H1 (cell line): ENCODE data around the gene NRM. TPM values are rescaled to one million over a fixed set of nuclear protein-coding genes. Genes with fewer than 3 reads are reported as not detected.

Experiments
- CTCF ChIA-PET: fragments of 300-600 bp; sonication (Branson Sonifier 250); formaldehyde crosslinking; loops from one replicate; lab custom pipeline; 2021; ENCODE audit not compliant: partially characterized antibody; lab: Charles Lee
- POLR2A ChIA-PET: fragments of 300-600 bp; sonication (Branson Sonifier 250); formaldehyde crosslinking; loops from one replicate; lab custom pipeline; 2021; ENCODE audit warnings: inconsistent platforms; ENCODE audit not compliant: partially characterized antibody; lab: Charles Lee
- DNase-seq, 2 experiments: peaks; one replicate each; pipeline versions ENCODE4 v3.0.0 to v3.0.0-alpha.2; 2010 to 2022; ENCODE audit warnings: low spot score in 2 of 2, low read depth in 1 of 2, mixed read lengths in 1 of 2
- FAIRE-seq: peaks from 2 replicates; lab custom pipeline; 2011; peaks lifted over from hg19 to GRCh38; lab: Jason Lieb, UNC
- H2AFZ ChIP-seq: 2 replicates; pipeline ENCODE4 v1.8.1; 2012; ENCODE audit warnings: low read length, inconsistent platforms
- H2AK5ac ChIP-seq: 2 replicates; pipeline ENCODE4 v1.6.1; 2013; ENCODE audit warnings: low read depth, low read length
- H2BK120ac ChIP-seq: replicated peaks from 2 replicates; pipeline ENCODE3; 2013; ENCODE audit warnings: low read depth, low read length, inconsistent platforms
- H2BK12ac ChIP-seq: 2 replicates; pipeline ENCODE4 v1.6.1; 2013; ENCODE audit warnings: low read depth, low read length
- H2BK15ac ChIP-seq: 2 replicates; pipeline ENCODE4 v1.6.1; 2013; ENCODE audit warnings: low read length
- H2BK20ac ChIP-seq: 2 replicates; pipeline ENCODE4 v1.6.1; 2013; ENCODE audit warnings: low read length
- H2BK5ac ChIP-seq: 2 replicates; pipeline ENCODE4 v1.6.1; 2013; ENCODE audit warnings: low read depth, low read length
- H3K14ac ChIP-seq: 2 replicates; pipeline ENCODE4 v1.6.1; 2013; ENCODE audit warnings: inconsistent platforms; ENCODE audit not compliant: insufficient read length
- H3K18ac ChIP-seq: 2 replicates; pipeline ENCODE4 v1.6.1; 2013; ENCODE audit warnings: low read length; ENCODE audit errors: extremely low read depth
- H3K23ac ChIP-seq: 2 replicates; pipeline ENCODE4 v1.6.1; 2013; ENCODE audit warnings: inconsistent platforms; ENCODE audit not compliant: insufficient read length
- H3K23me2 ChIP-seq: 2 replicates; pipeline ENCODE4 v1.6.1; 2013; ENCODE audit warnings: low read depth, low read length
- H3K27ac ChIP-seq: 2 replicates; pipeline ENCODE4 v1.6.1; 2011; ENCODE audit warnings: low read depth, low read length, inconsistent platforms
- H3K27me3 ChIP-seq, 4 experiments: replicated peaks in 1 of 4; 1 replicate in 1 of 4; 2 replicates in 3 of 4; pipeline versions ENCODE4 v1.6.1 to v1.8.1; 2011 to 2013; ENCODE audit warnings: low read length in 3 of 4, mild to moderate bottlenecking in 3 of 4, inconsistent platforms in 2 of 4, mixed read lengths in 2 of 4, moderate library complexity in 1 of 4; ENCODE audit not compliant: control insufficient read depth in 3 of 4, insufficient read depth in 3 of 4; ENCODE audit errors: extremely low read depth in 1 of 4
- H3K36me3 ChIP-seq, 4 experiments: 2 replicates each; pipeline versions ENCODE4 v1.6.1 to v1.8.1; 2011 to 2013; ENCODE audit warnings: mild to moderate bottlenecking in 4 of 4, low read length in 3 of 4, moderate library complexity in 2 of 4, control low read depth in 1 of 4, inconsistent platforms in 1 of 4; ENCODE audit not compliant: insufficient read depth in 4 of 4, control insufficient read depth in 2 of 4
- H3K4ac ChIP-seq: replicated peaks from 2 replicates; pipeline ENCODE3; 2013; ENCODE audit warnings: low read length, low read depth, mixed read lengths, inconsistent platforms; ENCODE audit not compliant: insufficient read length
- H3K4me1 ChIP-seq, 4 experiments: replicated peaks in 1 of 4; 1 replicate in 1 of 4; 2 replicates in 3 of 4; pipeline versions ENCODE4 v1.6.1 to v1.8.1; 2011 to 2013; ENCODE audit warnings: low read length in 3 of 4, inconsistent platforms in 2 of 4, mixed read lengths in 1 of 4; ENCODE audit not compliant: insufficient read depth in 4 of 4, control insufficient read depth in 3 of 4
- H3K4me2 ChIP-seq, 2 experiments: 2 replicates each; pipeline versions ENCODE4 v1.6.1 to v1.8.1; 2011 to 2013; ENCODE audit warnings: low read depth in 2 of 2, low read length in 2 of 2, control low read depth in 1 of 2, inconsistent platforms in 1 of 2, mild to moderate bottlenecking in 1 of 2; ENCODE audit not compliant: insufficient read depth in 1 of 2
- H3K4me3 ChIP-seq, 4 experiments: fragments of 200-600, 300-600 bp in 1 of 4; sonication (generic), shearing (Covaris generic), sonication (Bioruptor Twin) in 1 of 4; 2 replicates each; pipeline versions ENCODE4 v1.5.1 to v1.8.1; 2011 to 2016; ENCODE audit warnings: low read length in 4 of 4, low read depth in 3 of 4, control low read depth in 2 of 4, inconsistent platforms in 2 of 4, mild to moderate bottlenecking in 2 of 4, mixed read lengths in 1 of 4, moderate library complexity in 1 of 4; ENCODE audit not compliant: insufficient read depth in 2 of 4; ENCODE audit errors: extremely low read depth in 1 of 4
- H3K56ac ChIP-seq: replicated peaks from 2 replicates; pipeline ENCODE3; 2013; ENCODE audit warnings: low read depth, mild to moderate bottlenecking, mixed read lengths, low read length, inconsistent platforms; ENCODE audit not compliant: insufficient read length
- H3K79me1 ChIP-seq: 2 replicates; pipeline ENCODE4 v1.6.1; 2013; ENCODE audit warnings: low read depth, low read length, control low read depth
- H3K79me2 ChIP-seq, 2 experiments: 2 replicates each; pipeline versions ENCODE4 v1.6.1 to v1.8.1; 2012 to 2013; ENCODE audit warnings: low read length in 2 of 2, mild to moderate bottlenecking in 2 of 2, inconsistent platforms in 1 of 2; ENCODE audit not compliant: insufficient read depth in 2 of 2, control insufficient read depth in 1 of 2
- H3K9ac ChIP-seq, 4 experiments: replicated peaks in 1 of 4; 1 replicate in 1 of 4; 2 replicates in 3 of 4; pipeline versions ENCODE4 v1.6.1 to v1.8.1; 2011 to 2013; ENCODE audit warnings: low read depth in 3 of 4, low read length in 3 of 4, control low read depth in 2 of 4, mild to moderate bottlenecking in 2 of 4, moderate library complexity in 2 of 4, inconsistent platforms in 1 of 4; ENCODE audit errors: extremely low read depth in 1 of 4
- H3K9me3 ChIP-seq, 2 experiments: 2 replicates each; pipeline versions ENCODE4 v1.6.1 to v1.8.1; 2012 to 2013; ENCODE audit warnings: mild to moderate bottlenecking in 2 of 2, moderate library complexity in 2 of 2, control low read depth in 1 of 2, inconsistent platforms in 1 of 2, low read depth in 1 of 2, low read length in 1 of 2, mixed read lengths in 1 of 2; ENCODE audit not compliant: insufficient read depth in 2 of 2
- H4K20me1 ChIP-seq, 2 experiments: replicated peaks in 1 of 2; 2 replicates each; pipeline versions ENCODE3 to v1.8.1; 2011 to 2013; ENCODE audit warnings: inconsistent platforms in 2 of 2, low read length in 2 of 2, mild to moderate bottlenecking in 1 of 2; ENCODE audit not compliant: insufficient read depth in 2 of 2, control insufficient read depth in 1 of 2
- H4K5ac ChIP-seq: 2 replicates; pipeline ENCODE4 v1.6.1; 2013; ENCODE audit warnings: low read length, low read depth, mixed read lengths, inconsistent platforms; ENCODE audit not compliant: insufficient read length
- H4K8ac ChIP-seq: 2 replicates; pipeline ENCODE4 v1.8.0; 2013; ENCODE audit warnings: mild to moderate bottlenecking, moderate library complexity, low read length, inconsistent platforms; ENCODE audit not compliant: insufficient read depth; ENCODE audit errors: extremely low read depth
- H4K91ac ChIP-seq: replicated peaks from 2 replicates; pipeline ENCODE3; 2013; ENCODE audit warnings: low read length, mixed read lengths, inconsistent platforms; ENCODE audit not compliant: insufficient read length
- CHD1 ChIP-seq: IDR thresholded peaks from 2 replicates; pipeline ENCODE4 v1.6.1; 2012; ENCODE audit warnings: low read depth, low read length, improper control_type of control experiment
- CTBP2 ChIP-seq: IDR thresholded peaks from 2 replicates; pipeline ENCODE4 v1.7.0; 2011; ENCODE audit warnings: borderline replicate concordance, mild to moderate bottlenecking, moderate library complexity, mixed read lengths, low read length; ENCODE audit not compliant: insufficient read depth, insufficient read length
- KDM1A ChIP-seq: fragments of 200-600, 300-600 bp; sonication (generic); IDR thresholded peaks from 2 replicates; pipeline ENCODE4 v1.7.1; 2016; ENCODE audit warnings: mild to moderate bottlenecking, low read length, borderline replicate concordance
- KDM5A ChIP-seq: fragments of 200-600 bp; IDR thresholded peaks from 2 replicates; pipeline ENCODE4 v1.7.1; 2012; ENCODE audit warnings: mild to moderate bottlenecking, low read length, inconsistent platforms, mixed read lengths
- NRF1 ChIP-seq: IDR thresholded peaks from 2 replicates; pipeline ENCODE4 v1.6.1; 2011; ENCODE audit warnings: mild to moderate bottlenecking, low read depth, low read length, improper control_type of control experiment
- RBBP5 ChIP-seq: IDR thresholded peaks from 2 replicates; pipeline ENCODE4 v1.7.1; 2012; ENCODE audit warnings: low read depth, mild to moderate bottlenecking, inconsistent platforms, low read length, moderate library complexity, borderline replicate concordance
- RNF2 ChIP-seq: fragments of 200-900, 300-1000 bp; sonication (generic); IDR thresholded peaks from 2 replicates; pipeline ENCODE4 v1.7.1; 2016; ENCODE audit warnings: borderline replicate concordance, low read depth, mild to moderate bottlenecking, antibody characterized with exemption, low read length; ENCODE audit not compliant: poor library complexity, severe bottlenecking; ENCODE audit errors: missing control alignments
- SIRT6 ChIP-seq: IDR thresholded peaks from one replicate; pipeline ENCODE4 v1.7.1; 2012; ENCODE audit warnings: low read length, inconsistent platforms
- SP2 ChIP-seq: IDR thresholded peaks from 2 replicates; pipeline ENCODE4 v1.6.1; 2012; ENCODE audit warnings: mild to moderate bottlenecking, low read length, inconsistent platforms
- WGBS, 2 experiments: shearing (Covaris generic) in 1 of 2; methylation state at CpG; one replicate each; pipeline versions ENCODE4 v1.1.6 to v1.1.7; 2013 to 2015; ENCODE audit warnings: low lambda C conversion rate in 2 of 2, mixed read lengths in 2 of 2, inconsistent platforms in 1 of 2, low coverage in 1 of 2, missing lambda C conversion rate in 1 of 2; ENCODE audit not compliant: insufficient replicate concordance in 2 of 2, insufficient coverage in 1 of 2, insufficient read length in 1 of 2; ENCODE audit errors: extremely low coverage in 1 of 2, missing lambda C conversion rate in 1 of 2; 5-methylcytosine and 5-hydroxymethylcytosine counted together
- polyA plus RNA-seq, 7 experiments: library from polyadenylated mRNA; depleted of rRNA in 3 of 7; stranded (reverse) in 5 of 7; unstranded in 2 of 7; fragments of >200 nt in 5 of 7; fragments of 200-250 nt in 2 of 7; gene quantifications; 1 replicate in 5 of 7; 2 replicates in 1 of 7; 4 replicates in 1 of 7; pipeline versions ENCODE4 v1.2.1 to v1.2.3, GENCODE V29; 2011 to 2013; ENCODE audit warnings: missing spikeins in 2 of 7, mixed read lengths in 2 of 7
- total RNA-seq: library from RNA; stranded (reverse); fragmentation: NEBNext Ultra II Directional; extraction: Animal tissue kit (Norgen Biotek cat#: 25700); gene quantifications from 2 replicates; pipeline ENCODE4 v1.2.1, GENCODE V29; 2021
- TF ChIP-seq, protein P1 (sequence below): IDR thresholded peaks from 2 replicates; pipeline ENCODE4 v1.6.1; 2012; ENCODE audit warnings: inconsistent platforms
- TF ChIP-seq, protein P2 (sequence below): IDR thresholded peaks from 2 replicates; pipeline ENCODE4 v1.6.1; 2011; ENCODE audit warnings: low read length, improper control_type of control experiment

NRM gene
- total and polyA plus RNA-seq, 2 of the 8 experiments (the other 6 are each of a cell fraction or from before 2014, with no cell fraction given) = 27.3 to 50.4 TPM

DNA sequence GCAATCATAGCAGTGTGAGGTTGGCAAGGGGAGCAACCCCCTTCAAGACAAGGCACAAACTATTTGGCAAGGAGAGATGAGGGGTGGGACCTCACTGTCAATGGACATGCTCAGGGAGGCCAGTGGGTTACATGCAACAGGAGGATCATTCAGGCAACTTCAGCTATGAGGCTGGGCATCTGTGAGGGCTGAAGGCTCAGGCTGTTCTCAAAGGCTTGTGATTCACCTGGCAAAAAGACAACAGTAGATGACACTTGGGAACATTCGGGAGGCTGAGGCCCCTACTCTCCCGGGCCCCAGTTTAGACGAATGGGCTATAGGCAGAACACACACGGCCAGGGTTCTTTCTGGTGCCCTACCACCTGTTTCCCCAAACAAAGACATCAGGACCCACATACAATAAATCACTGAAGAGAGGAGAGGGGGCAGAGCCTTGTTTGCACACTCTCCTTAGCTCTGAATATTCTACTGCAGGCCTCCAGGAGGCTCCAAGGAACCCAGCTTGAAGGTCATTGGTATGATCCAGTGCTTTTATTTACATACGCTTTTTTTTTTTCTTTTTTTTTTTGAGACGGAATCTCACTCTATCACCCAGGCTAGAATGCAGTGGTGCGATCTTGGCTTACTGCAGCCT lies 37.3 kb upstream of the NRM start:
- peaks cover 0 to 10% of the 10 kb centered on the region in 2 experiments; a peak in 2 of 4 replicates for H3K79me2 ChIP-seq
- H3K23ac ChIP-seq = no peak overlapping the region
- ChIA-PET POLR2A (interaction anchor here (0.6 to 35.9 kb wide), 9 partner anchors 4 to 237 kb away, joined by 3 to 732 read pairs (median 115); partner anchors contain the start of genes DHX16, FLOT1, IER3 and MDC1), CTCF (interaction anchor here (0.6 to 11.8 kb wide), 9 partner anchors 9 to 183 kb away, joined by 3 to 147 read pairs (median 4); partner anchors contain the start of gene DHX16)
- peaks cover 24 to 46% (median 33%) of the 10 kb centered on the region in 4 experiments for H3K36me3 ChIP-seq
- no peak overlapping the region for H3K27ac ChIP-seq
- no peak overlapping the region for H4K91ac ChIP-seq
- H3K56ac ChIP-seq = no peak overlapping the region
- H2AK5ac ChIP-seq = no peak overlapping the region
- H3K18ac ChIP-seq = no peak overlapping the region
- H3K4me3 ChIP-seq = no peak overlapping the region
- no peaks in the 10 kb centered on the region for H3K27me3 ChIP-seq
- no peak overlapping the region for H3K4me2 ChIP-seq
- H3K79me1 ChIP-seq = no peaks in the 10 kb centered on the region
- H4K20me1 ChIP-seq = peaks cover 12% of the 10 kb centered on the region in 2 experiments
- H3K4ac ChIP-seq = no peak overlapping the region
- no peak overlapping the region for H4K5ac ChIP-seq
- no peak overlapping the region for H4K8ac ChIP-seq
- H2BK5ac ChIP-seq = no peak overlapping the region
- 0 out of 7 replicates have a peak, but pooled peaks cover 0 to 2% (median 0%) of the 10 kb centered on the region in 4 experiments for H3K4me1 ChIP-seq
- no peak overlapping the region for H2BK12ac ChIP-seq
- H2BK20ac ChIP-seq = no peak overlapping the region
- H2BK120ac ChIP-seq = no peak overlapping the region
- H3K23me2 ChIP-seq = no peaks in the 10 kb centered on the region
- FAIRE-seq (no peak), DNase-seq (no peak)
- no peak overlapping the region for H2BK15ac ChIP-seq
- H3K9ac ChIP-seq = no peak overlapping the region; a peak in 1 of 7 replicates
- H3K14ac ChIP-seq = no peak overlapping the region
- no peak overlapping the region for H2AFZ ChIP-seq
- H3K9me3 ChIP-seq = no peaks in the 10 kb centered on the region
- WGBS, 2 experiments = 97% methylated on average over 5 of the region's 7 CpGs; no CpG with 5 or more reads in 1 of the 2 experiments
- TF ChIP-seq RNF2 = no peak
- no peak for TF ChIP-seq SP2
- TF ChIP-seq NRF1 = no peak
- TF ChIP-seq KDM1A = no peak
- no peak for TF ChIP-seq CHD1
- TF ChIP-seq, protein P1, sequence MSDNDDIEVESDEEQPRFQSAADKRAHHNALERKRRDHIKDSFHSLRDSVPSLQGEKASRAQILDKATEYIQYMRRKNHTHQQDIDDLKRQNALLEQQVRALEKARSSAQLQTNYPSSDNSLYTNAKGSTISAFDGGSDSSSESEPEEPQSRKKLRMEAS = no peak
- no peak for TF ChIP-seq KDM5A
- no peak for TF ChIP-seq CTBP2
- TF ChIP-seq, protein P2, sequence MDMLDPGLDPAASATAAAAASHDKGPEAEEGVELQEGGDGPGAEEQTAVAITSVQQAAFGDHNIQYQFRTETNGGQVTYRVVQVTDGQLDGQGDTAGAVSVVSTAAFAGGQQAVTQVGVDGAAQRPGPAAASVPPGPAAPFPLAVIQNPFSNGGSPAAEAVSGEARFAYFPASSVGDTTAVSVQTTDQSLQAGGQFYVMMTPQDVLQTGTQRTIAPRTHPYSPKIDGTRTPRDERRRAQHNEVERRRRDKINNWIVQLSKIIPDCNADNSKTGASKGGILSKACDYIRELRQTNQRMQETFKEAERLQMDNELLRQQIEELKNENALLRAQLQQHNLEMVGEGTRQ = no peak
- no peak for TF ChIP-seq SIRT6
- TF ChIP-seq RBBP5 = no peak
